GM12873 (cell line): ENCODE measurements around the gene PDSS2.

Source experiments
- CTCF ChIP-seq: IDR thresholded peaks from 2 replicates; pipeline ENCODE4 v1.5.1; 2012; ENCODE audit warnings: low read depth, mild to moderate bottlenecking, moderate library complexity, low read length, control low read depth; ENCODE audit not compliant: insufficient read depth; ENCODE audit errors: missing control alignments

The PDSS2 gene

GRCh38 chr6:107314531-107314939, 144.8 kb downstream of the PDSS2 start:
- no peak for TF ChIP-seq CTCF

- no peak for TF ChIP-seq CTCF
Measured at GRCh38 chr6:107313776-107314175, 145.6 kb downstream of the PDSS2 start.

GRCh38 chr6:107310362-107310761, 149.0 kb downstream of the PDSS2 start:
- no peak for TF ChIP-seq CTCF

- no peak for TF ChIP-seq CTCF
Measured at GRCh38 chr6:107308677-107309076, 150.7 kb downstream of the PDSS2 start.

GRCh38 chr6:107305391-107305790, 154.0 kb downstream of the PDSS2 start:
- no peak for TF ChIP-seq CTCF

GRCh38 chr6:107304421-107305025, 154.8 kb downstream of the PDSS2 start:
- TF ChIP-seq CTCF, result no peak

- TF ChIP-seq CTCF, result no peak
Measured at GRCh38 chr6:107293350-107293749, 166.0 kb downstream of the PDSS2 start.
